OCI-LY1 (cell line): ENCODE results near the gene QKI.

ENCODE experiments used
- H2AFZ ChIP-seq: fragments of 200-600 bp; sonication (generic), shearing (Covaris generic); 2 replicates; pipeline ENCODE4 v1.6.0; 2014; ENCODE audit warnings: antibody characterized with exemption, mild to moderate bottlenecking, low read length
- H3F3A ChIP-seq: fragments of 200-600 bp; sonication (generic), shearing (Covaris generic); 2 replicates; pipeline ENCODE4 v1.6.0; 2014; ENCODE audit warnings: mild to moderate bottlenecking, antibody characterized with exemption, low read length, moderate library complexity; ENCODE audit not compliant: insufficient read depth
- H3K27ac ChIP-seq: fragments of 200-600 bp; sonication (generic); 2 replicates; pipeline ENCODE4 v1.5.1; 2014; ENCODE audit warnings: low read length, mixed run types, mild to moderate bottlenecking, low read depth; ENCODE audit not compliant: poor library complexity, severe bottlenecking
- H3K27me3 ChIP-seq: fragments of 200-600 bp; sonication (generic); 2 replicates; pipeline ENCODE4 v1.6.0; 2014; ENCODE audit warnings: antibody characterized with exemption, mild to moderate bottlenecking, low read length, moderate library complexity; ENCODE audit not compliant: insufficient read depth
- H3K36me3 ChIP-seq: fragments of 200-600 bp; sonication (generic); 2 replicates; pipeline ENCODE4 v1.6.1; 2014; ENCODE audit warnings: mild to moderate bottlenecking, antibody characterized with exemption, low read length, moderate library complexity, mixed read lengths; ENCODE audit not compliant: insufficient read depth
- H3K4me1 ChIP-seq: fragments of 200-600 bp; sonication (generic); 2 replicates; pipeline ENCODE4 v1.5.1; 2014; ENCODE audit warnings: mild to moderate bottlenecking, low read length, moderate library complexity; ENCODE audit not compliant: insufficient read depth, severe bottlenecking
- H3K4me2 ChIP-seq: fragments of 200-600 bp; sonication (generic), shearing (Covaris generic); 2 replicates; pipeline ENCODE4 v1.6.1; 2014; ENCODE audit warnings: low read length
- H3K4me3 ChIP-seq: fragments of 200-600 bp; sonication (generic); 2 replicates; pipeline ENCODE4 v1.5.1; 2014; ENCODE audit warnings: low read length, low read depth, mild to moderate bottlenecking, mixed read lengths; ENCODE audit not compliant: poor library complexity, severe bottlenecking
- H3K79me2 ChIP-seq: fragments of 200-600 bp; shearing (Covaris generic); 2 replicates; pipeline ENCODE4 v1.6.1; 2016; ENCODE audit warnings: mixed run types, low read length, mixed read lengths; ENCODE audit not compliant: insufficient read depth
- H3K9ac ChIP-seq: fragments of 200-600 bp; sonication (generic), shearing (Covaris generic); 2 replicates; pipeline ENCODE4 v1.6.1; 2014; ENCODE audit warnings: mild to moderate bottlenecking, low read length, mixed read lengths
- H3K9me2 ChIP-seq: fragments of 200-600 bp; sonication (generic), shearing (Covaris generic); 2 replicates; pipeline ENCODE4 v1.6.1; 2014; ENCODE audit warnings: low read depth, mild to moderate bottlenecking, low read length, mixed read lengths
- H3K9me3 ChIP-seq: fragments of 200-600 bp; shearing (Covaris generic); 2 replicates; pipeline ENCODE4 v1.6.1; 2014; ENCODE audit warnings: low read length, mixed read lengths
- H4K20me1 ChIP-seq: fragments of 200-600 bp; sonication (generic), shearing (Covaris generic); 2 replicates; pipeline ENCODE4 v1.6.0; 2016; ENCODE audit warnings: mild to moderate bottlenecking, low read length; ENCODE audit not compliant: insufficient read depth
- EZH2 ChIP-seq: fragments of 200-600 bp; sonication (generic), shearing (Covaris generic); IDR thresholded peaks from 2 replicates; pipeline ENCODE4 v1.8.0; 2017; ENCODE audit warnings: borderline replicate concordance, mixed run types, mild to moderate bottlenecking, antibody characterized with exemption, low read length, moderate library complexity, mixed read lengths
- TF ChIP-seq, protein P1 (sequence below): fragments of 200-600 bp; sonication (generic), shearing (Covaris generic); IDR thresholded peaks from 2 replicates; pipeline ENCODE4 v1.5.1; 2017; ENCODE audit warnings: mild to moderate bottlenecking, antibody characterized with exemption, low read length, moderate library complexity, mixed read lengths

The QKI gene

DNA sequence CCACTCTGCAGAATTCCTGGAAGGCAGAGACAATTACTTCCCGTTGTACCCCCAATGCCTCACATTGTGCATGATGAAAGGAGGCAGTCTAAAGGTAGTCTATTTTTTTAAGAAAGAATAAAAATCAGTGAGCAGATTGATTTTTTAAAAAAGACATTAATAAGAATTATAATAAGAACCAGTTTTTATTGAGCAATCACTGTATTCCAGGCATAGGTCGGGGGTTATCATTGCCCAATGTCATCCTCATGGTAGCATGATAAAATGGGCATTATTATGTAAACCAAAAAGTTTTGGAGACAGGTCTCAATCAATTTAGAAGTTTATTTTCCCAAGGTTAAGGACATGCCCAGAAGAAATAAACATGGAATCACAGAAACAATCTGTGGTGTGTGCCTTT lies 14.0 kb upstream of the QKI start:
- Histone ChIP-seq H3K4me1 (no peaks in the 10 kb centered on the region), H3K27ac (no peak overlapping the region), H2AFZ (no peak overlapping the region), H3K4me3 (no peak overlapping the region), H3K9me3 (no peaks in the 10 kb centered on the region), H3K79me2 (no peaks in the 10 kb centered on the region), H3K27me3 (peaks cover 4% of the 10 kb centered on the region; the same call in 1 of the 2 replicates), H4K20me1 (no peaks in the 10 kb centered on the region), H3K9me2 (no peaks in the 10 kb centered on the region), H3K9ac (no peak overlapping the region), H3F3A (no peaks in the 10 kb centered on the region), H3K4me2 (no peak overlapping the region), H3K36me3 (no peaks in the 10 kb centered on the region)
- TF ChIP-seq, protein P1, sequence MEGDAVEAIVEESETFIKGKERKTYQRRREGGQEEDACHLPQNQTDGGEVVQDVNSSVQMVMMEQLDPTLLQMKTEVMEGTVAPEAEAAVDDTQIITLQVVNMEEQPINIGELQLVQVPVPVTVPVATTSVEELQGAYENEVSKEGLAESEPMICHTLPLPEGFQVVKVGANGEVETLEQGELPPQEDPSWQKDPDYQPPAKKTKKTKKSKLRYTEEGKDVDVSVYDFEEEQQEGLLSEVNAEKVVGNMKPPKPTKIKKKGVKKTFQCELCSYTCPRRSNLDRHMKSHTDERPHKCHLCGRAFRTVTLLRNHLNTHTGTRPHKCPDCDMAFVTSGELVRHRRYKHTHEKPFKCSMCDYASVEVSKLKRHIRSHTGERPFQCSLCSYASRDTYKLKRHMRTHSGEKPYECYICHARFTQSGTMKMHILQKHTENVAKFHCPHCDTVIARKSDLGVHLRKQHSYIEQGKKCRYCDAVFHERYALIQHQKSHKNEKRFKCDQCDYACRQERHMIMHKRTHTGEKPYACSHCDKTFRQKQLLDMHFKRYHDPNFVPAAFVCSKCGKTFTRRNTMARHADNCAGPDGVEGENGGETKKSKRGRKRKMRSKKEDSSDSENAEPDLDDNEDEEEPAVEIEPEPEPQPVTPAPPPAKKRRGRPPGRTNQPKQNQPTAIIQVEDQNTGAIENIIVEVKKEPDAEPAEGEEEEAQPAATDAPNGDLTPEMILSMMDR: no peak
- no peak for TF ChIP-seq EZH2

DNA sequence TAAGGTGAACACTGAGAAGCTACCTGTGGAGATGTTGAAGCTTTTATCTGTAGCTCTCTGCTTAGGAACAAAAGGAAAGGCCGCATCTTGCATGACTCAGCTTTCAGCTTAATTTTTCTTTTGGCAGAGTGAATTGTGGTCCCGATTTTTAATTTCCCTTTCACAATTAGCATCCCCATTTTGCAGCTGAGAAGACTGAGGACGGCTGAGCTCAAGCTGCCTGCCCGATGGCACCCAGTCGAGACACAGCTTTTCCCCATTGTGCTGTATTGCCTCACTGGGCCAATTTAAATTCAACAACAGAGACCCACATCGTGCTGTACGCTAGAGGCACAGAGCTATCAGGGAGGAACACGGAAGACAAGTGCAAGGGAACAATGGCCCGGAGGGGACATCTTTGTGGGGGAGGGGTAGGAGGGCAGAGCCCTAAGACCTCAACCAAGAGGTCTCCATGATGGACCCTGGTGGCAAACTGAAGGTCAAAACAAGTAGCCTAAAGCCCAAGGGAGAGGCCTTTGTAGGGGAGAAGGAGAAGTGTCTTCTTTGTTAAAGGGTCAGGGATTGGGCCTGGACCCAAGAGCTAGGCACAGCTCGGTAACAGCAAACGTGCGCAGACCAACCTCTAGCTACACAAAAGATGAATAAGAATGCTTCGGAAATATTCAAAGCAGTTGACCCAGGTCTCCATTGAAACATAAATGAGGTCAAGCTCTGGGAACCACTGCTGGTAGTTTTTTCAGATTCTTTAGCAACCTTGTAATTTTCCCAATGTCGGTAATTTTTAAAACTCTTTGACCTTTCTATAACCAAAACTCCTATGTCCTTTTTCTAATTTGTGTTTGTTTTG lies 13.3 kb upstream of the QKI start:
- H3K27me3 ChIP-seq: peaks cover 4% of the 10 kb centered on the region; the same call in 1 of the 2 replicates
- TF ChIP-seq, protein P1: no peak
- TF ChIP-seq EZH2: no peak
- H3K4me3 ChIP-seq: no peak overlapping the region
- no peaks in the 10 kb centered on the region for H3K9me3 ChIP-seq
- H3K27ac ChIP-seq: no peak overlapping the region
- H3K36me3 ChIP-seq: no peaks in the 10 kb centered on the region
- H2AFZ ChIP-seq: no peak overlapping the region
- H3K9me2 ChIP-seq: no peaks in the 10 kb centered on the region
- H4K20me1 ChIP-seq: no peaks in the 10 kb centered on the region
- H3K4me2 ChIP-seq: no peak overlapping the region
- H3K79me2 ChIP-seq: no peaks in the 10 kb centered on the region
- H3F3A ChIP-seq: no peaks in the 10 kb centered on the region
- H3K9ac ChIP-seq: no peak overlapping the region
- peaks cover 7% of the 10 kb centered on the region for H3K4me1 ChIP-seq

DNA sequence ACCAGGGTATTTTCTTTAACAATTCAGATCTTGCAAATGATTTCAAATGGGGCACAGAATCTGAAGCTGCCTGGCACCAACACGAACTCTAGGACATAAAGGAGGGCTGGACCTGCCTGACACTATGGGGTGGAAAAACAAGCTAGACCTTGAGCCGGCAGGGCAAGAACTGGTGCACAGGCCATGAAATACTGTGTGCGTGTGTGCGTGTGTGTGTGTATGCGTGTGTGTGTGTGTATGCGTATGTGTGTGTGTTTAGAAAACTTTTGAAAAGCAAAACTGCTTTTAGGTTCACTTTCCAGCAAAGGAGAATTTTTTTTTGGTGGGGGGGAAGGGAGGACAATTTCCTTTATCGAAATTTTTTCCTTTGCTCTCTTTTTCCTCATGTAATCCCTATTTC lies 11.9 kb upstream of the QKI start:
- H3K36me3 ChIP-seq: no peaks in the 10 kb centered on the region
- H3K4me2 ChIP-seq: no peak overlapping the region
- TF ChIP-seq, protein P1: no peak
- TF ChIP-seq EZH2: no peak
- no peaks in the 10 kb centered on the region for H3F3A ChIP-seq
- no peak overlapping the region for H3K27ac ChIP-seq
- H2AFZ ChIP-seq: no peak overlapping the region
- no peaks in the 10 kb centered on the region for H3K9me3 ChIP-seq
- H3K27me3 ChIP-seq: 0 out of 2 replicates have a peak, but pooled peaks cover under 1% of the 10 kb centered on the region
- H3K9ac ChIP-seq: no peak overlapping the region
- H3K4me3 ChIP-seq: no peak overlapping the region
- peaks cover 8% of the 10 kb centered on the region for H3K4me1 ChIP-seq
- H3K9me2 ChIP-seq: no peaks in the 10 kb centered on the region
- H3K79me2 ChIP-seq: no peaks in the 10 kb centered on the region
- no peaks in the 10 kb centered on the region for H4K20me1 ChIP-seq
